ENCODE results near the gene ZFP1. TPM values are rescaled to one million over a fixed set of nuclear protein-coding genes. Genes with fewer than 3 reads are reported as not detected.
"Not testable (repeated sequence)": the region's sequence is repeated elsewhere in the genome, so short reads cannot be mapped to it uniquely, and the experiment has no call there.

ZFP1 gene
- total and polyA plus RNA-seq, 9 of the 15 experiments (the other 6 are each of a cell fraction or from before 2014, with no cell fraction given), result 2.6 to 14.7 (median 11.6) TPM

GRCh38 chr16:75205438-75205837 is 57.1 kb downstream of the ZFP1 start:
- intact Hi-C loops (cut with micrococcal nuclease); ATAC-seq; H3K36me3 ChIP-seq (ENCODE audit: control insufficient read depth, insufficient read depth, low read length); H3K9me1 ChIP-seq (ENCODE audit: control insufficient read depth, insufficient read depth, low read length); H3K79me2 ChIP-seq (ENCODE audit: control insufficient read depth, insufficient read depth, low read length); CTCF ChIA-PET (ENCODE audit: low intra/inter-chr PET ratio); H3K4me2 ChIP-seq (ENCODE audit: insufficient read depth, low read length); H3K4me3 ChIP-seq; BruUV-seq (replicated peaks); H3K27ac ChIP-seq (ENCODE audit: extremely low read depth, low read depth, low read length); H3K9me3 ChIP-seq (replicated peaks; ENCODE audit: control insufficient read depth, insufficient read depth, low read depth, low read length); FAIRE-seq; H2AFZ ChIP-seq (ENCODE audit: low read depth, low read length); H4K20me1 ChIP-seq (replicated peaks; ENCODE audit: control insufficient read depth, insufficient read depth, low read length); H3K9ac ChIP-seq (ENCODE audit: insufficient read depth in 1 of 2, low read depth in 2 of 2, low read length in 2 of 2); DNase-seq (ENCODE audit: extremely low read depth in 1 of 4, low spot score in 3 of 4); POLR2A ChIA-PET: not testable (repeated sequence)
- 15% methylated on average over 6 of the region's 19 CpGs for WGBS (ENCODE audit: insufficient coverage, low coverage, missing lambda C conversion rate)
- Histone ChIP-seq H3K4me1 (replicated peaks in 1 of 2; ENCODE audit: control insufficient read depth in 2 of 2, insufficient read depth in 2 of 2, low read length in 2 of 2) (peaks cover 0 to 15% of the 10 kb centered on the region in 2 experiments; a peak in 2 of 5 replicates), H3K27me3 (ENCODE audit: control insufficient read depth in 2 of 2, insufficient read depth in 2 of 2, low read length in 2 of 2) (peaks cover 35 to 68% of the 10 kb centered on the region in 2 experiments)
- in situ Hi-C loops (cut with MboI), result loop anchor here (25.0 kb wide), 1 partner anchor 1982 kb away; the partner anchor contains the start of genes MON1B and SYCE1L

DNA sequence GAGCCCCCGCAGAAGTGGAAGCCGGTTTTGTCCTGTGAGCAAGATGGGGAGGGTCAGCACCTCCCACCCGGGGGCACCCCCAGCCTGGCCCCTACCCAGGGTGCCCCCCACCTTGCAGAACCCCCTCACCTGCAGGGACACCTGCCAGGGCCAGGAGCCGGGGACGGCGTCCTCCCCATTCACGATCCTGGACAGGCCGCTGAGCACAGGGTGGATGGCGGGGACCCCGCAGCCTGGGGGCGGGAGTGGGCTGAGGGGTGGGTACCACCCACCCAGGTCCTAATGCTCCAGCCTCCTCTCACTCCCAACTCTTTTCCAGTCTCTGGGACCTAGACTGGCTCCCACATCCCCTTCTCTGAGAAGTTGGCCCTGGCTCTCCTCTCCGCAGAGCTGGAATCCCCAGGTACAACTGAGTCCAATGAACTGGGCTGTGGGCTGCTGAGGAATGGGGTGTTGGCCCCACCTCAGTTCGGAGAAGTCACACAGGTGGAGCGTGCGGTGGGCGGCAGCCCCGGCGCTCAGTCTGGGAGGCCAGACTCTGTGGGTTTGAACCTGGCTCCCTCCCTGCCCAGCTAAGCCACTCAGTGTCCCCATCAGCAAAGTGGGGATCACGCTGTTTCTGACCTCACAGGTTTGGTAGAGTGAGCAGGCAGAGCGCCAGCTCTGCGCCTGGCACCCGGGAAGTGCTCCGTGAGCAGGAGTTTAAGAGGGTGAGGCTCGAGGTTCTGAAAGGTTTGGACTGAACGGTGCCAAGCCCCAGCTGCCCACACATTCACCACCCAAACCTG is 57.8 kb downstream of the ZFP1 start:
- 17% methylated on average over 16 of the region's 25 CpGs for WGBS (ENCODE audit: insufficient coverage, low coverage, missing lambda C conversion rate)
- H3K4me3 ChIP-seq; H3K27ac ChIP-seq (ENCODE audit: extremely low read depth, low read depth, low read length); DNase-seq (ENCODE audit: extremely low read depth in 1 of 4, low spot score in 3 of 4); H3K9me3 ChIP-seq (replicated peaks; ENCODE audit: control insufficient read depth, insufficient read depth, low read depth, low read length); ATAC-seq; CTCF ChIA-PET (ENCODE audit: low intra/inter-chr PET ratio); H3K9me1 ChIP-seq (ENCODE audit: control insufficient read depth, insufficient read depth, low read length); FAIRE-seq; H3K4me2 ChIP-seq (ENCODE audit: insufficient read depth, low read length); H4K20me1 ChIP-seq (replicated peaks; ENCODE audit: control insufficient read depth, insufficient read depth, low read length); BruUV-seq (replicated peaks); H3K9ac ChIP-seq (ENCODE audit: insufficient read depth in 1 of 2, low read depth in 2 of 2, low read length in 2 of 2); H2AFZ ChIP-seq (ENCODE audit: low read depth, low read length); H3K79me2 ChIP-seq (ENCODE audit: control insufficient read depth, insufficient read depth, low read length); H3K36me3 ChIP-seq (ENCODE audit: control insufficient read depth, insufficient read depth, low read length): not testable (repeated sequence)
- in situ Hi-C loops (cut with MboI) (loop anchor here (25.0 kb wide), 1 partner anchor 1981 kb away; the partner anchor contains the start of genes MON1B and SYCE1L), intact Hi-C loops (cut with micrococcal nuclease) (loop anchor here (2.0 kb wide), 1 partner anchor 19 kb away; no protein-coding TSS in a partner anchor)
- POLR2A ChIA-PET, result interaction anchor here (0.7 kb wide), 1 partner anchor 9 kb away, joined by 3 read pairs; no protein-coding TSS in a partner anchor
- peaks cover 0 to 15% of the 10 kb centered on the region in 2 experiments; a peak in 2 of 5 replicates for H3K4me1 ChIP-seq (replicated peaks in 1 of 2; ENCODE audit: control insufficient read depth in 2 of 2, insufficient read depth in 2 of 2, low read length in 2 of 2)
- peaks cover 31 to 72% of the 10 kb centered on the region in 2 experiments for H3K27me3 ChIP-seq (ENCODE audit: control insufficient read depth in 2 of 2, insufficient read depth in 2 of 2, low read length in 2 of 2)

All from K562 (cell line).